MM.1S (cell line): ENCODE data around the gene GAS2L2.

Source experiments
- DNase-seq: peaks from one replicate; pipeline ENCODE4 v3.0.0-alpha.2; 2015
- H2AFZ ChIP-seq: fragments of 300-600 bp; sonication (generic); 2 replicates; pipeline ENCODE4 v1.6.0; 2016; ENCODE audit warnings: antibody characterized with exemption, low read length
- H3F3A ChIP-seq: fragments of 300-600 bp; sonication (generic); 2 replicates; pipeline ENCODE4 v1.6.1; 2016; ENCODE audit warnings: mild to moderate bottlenecking, antibody characterized with exemption, low read length, moderate library complexity, mixed read lengths; ENCODE audit not compliant: insufficient read depth
- H3K27ac ChIP-seq: fragments of 300-600 bp; sonication (generic); 2 replicates; pipeline ENCODE4 v1.5.1; 2016; ENCODE audit warnings: mild to moderate bottlenecking, low read length
- H3K27me3 ChIP-seq: fragments of 300-600 bp; sonication (generic); replicated peaks from 2 replicates; pipeline ENCODE4 v1.6.0; 2016; ENCODE audit warnings: low read length; ENCODE audit not compliant: insufficient read depth
- H3K36me3 ChIP-seq: fragments of 300-600 bp; sonication (generic); replicated peaks from 2 replicates; pipeline ENCODE4 v1.6.1; 2016; ENCODE audit warnings: mild to moderate bottlenecking, low read length, mixed read lengths; ENCODE audit not compliant: insufficient read depth
- H3K4me1 ChIP-seq: fragments of 300-600 bp; sonication (generic); 2 replicates; pipeline ENCODE4 v1.6.1; 2016; ENCODE audit warnings: low read length, mixed read lengths
- H3K4me2 ChIP-seq: fragments of 300-600 bp; sonication (generic); 2 replicates; pipeline ENCODE4 v1.6.0; 2016; ENCODE audit warnings: low read depth, low read length
- H3K4me3 ChIP-seq: fragments of 300-600 bp; sonication (generic); 2 replicates; pipeline ENCODE4 v1.5.1; 2016; ENCODE audit warnings: low read length, mixed read lengths
- H3K79me2 ChIP-seq: fragments of 300-600 bp; sonication (generic); 2 replicates; pipeline ENCODE4 v1.6.1; 2016; ENCODE audit warnings: mixed run types, low read length, mixed read lengths
- H3K9ac ChIP-seq: fragments of 300-600 bp; sonication (generic); 2 replicates; pipeline ENCODE4 v1.6.1; 2016; ENCODE audit warnings: low read length, mixed read lengths
- H3K9me2 ChIP-seq: fragments of 300-600 bp; sonication (generic); replicated peaks from 2 replicates; pipeline ENCODE4 v1.6.1; 2016; ENCODE audit warnings: mild to moderate bottlenecking, low read length, mixed read lengths; ENCODE audit not compliant: insufficient read depth
- H3K9me3 ChIP-seq: fragments of 300-600 bp; sonication (generic); replicated peaks from 2 replicates; pipeline ENCODE4 v1.6.1; 2016; ENCODE audit warnings: mild to moderate bottlenecking, low read length, mixed read lengths; ENCODE audit not compliant: insufficient read depth
- H4K20me1 ChIP-seq: fragments of 300-600 bp; sonication (generic); 2 replicates; pipeline ENCODE4 v1.6.1; 2016; ENCODE audit warnings: mild to moderate bottlenecking, low read length, moderate library complexity, mixed read lengths; ENCODE audit not compliant: insufficient read depth
- CTCF ChIP-seq: fragments of 300-600 bp; sonication (generic); IDR thresholded peaks from 2 replicates; pipeline ENCODE4 v1.5.1; 2016; ENCODE audit warnings: antibody characterized with exemption, low read length, mixed read lengths
- EZH2 ChIP-seq: fragments of 300-600 bp; sonication (generic); optimal IDR thresholded peaks from 2 replicates; pipeline ENCODE3; 2017; ENCODE audit warnings: low read depth, mild to moderate bottlenecking, antibody characterized with exemption, low read length, mixed read lengths
- EZH2phosphoT487 ChIP-seq: fragments of 300-600 bp; sonication (generic); IDR thresholded peaks from 2 replicates; pipeline ENCODE4 v1.6.1; 2018; ENCODE audit warnings: antibody characterized with exemption, low read length

GAS2L2 gene

GRCh38 chr17:35790841-35791240 is 37.8 kb upstream of the GAS2L2 start:
- no peaks in the 10 kb centered on the region for H3K4me1 ChIP-seq
- H3K4me2 ChIP-seq: no peak overlapping the region
- H3K79me2 ChIP-seq: no peaks in the 10 kb centered on the region
- H3K4me3 ChIP-seq: no peak overlapping the region
- H4K20me1 ChIP-seq: no peaks in the 10 kb centered on the region
- H3K9me2 ChIP-seq: no peaks in the 10 kb centered on the region
- H2AFZ ChIP-seq: no peak overlapping the region
- TF ChIP-seq CTCF (no peak), EZH2phosphoT487 (no peak), EZH2 (no peak)
- no peak overlapping the region for H3K9ac ChIP-seq
- H3K9me3 ChIP-seq: no peaks in the 10 kb centered on the region
- H3K27me3 ChIP-seq: peaks cover 14% of the 10 kb centered on the region
- DNase-seq: no peak
- no peaks in the 10 kb centered on the region for H3F3A ChIP-seq
- H3K27ac ChIP-seq: no peak overlapping the region
- H3K36me3 ChIP-seq: no peaks in the 10 kb centered on the region

GRCh38 chr17:35788477-35789368 is 35.7 kb upstream of the GAS2L2 start:
- Histone ChIP-seq H3K79me2 (no peaks in the 10 kb centered on the region), H2AFZ (no peak overlapping the region), H3K27me3 (no peaks in the 10 kb centered on the region; the same call in 1 of the 2 replicates), H3F3A (no peaks in the 10 kb centered on the region), H3K27ac (no peak overlapping the region), H3K9me2 (no peaks in the 10 kb centered on the region), H3K4me2 (no peak overlapping the region), H3K36me3 (no peaks in the 10 kb centered on the region), H3K9ac (no peak overlapping the region), H3K9me3 (no peaks in the 10 kb centered on the region), H3K4me3 (no peak overlapping the region), H3K4me1 (no peaks in the 10 kb centered on the region), H4K20me1 (no peaks in the 10 kb centered on the region)
- TF ChIP-seq EZH2 (no peak), CTCF (no peak), EZH2phosphoT487 (no peak)
- DNase-seq: no peak

- TF ChIP-seq EZH2 (no peak), CTCF (no peak), EZH2phosphoT487 (no peak)
- no peak for DNase-seq
- no peaks in the 10 kb centered on the region for H4K20me1 ChIP-seq
- 0 out of 2 replicates have a peak, but pooled peaks cover 6% of the 10 kb centered on the region for H3K27me3 ChIP-seq
- no peak overlapping the region for H2AFZ ChIP-seq
- H3K9me3 ChIP-seq: no peaks in the 10 kb centered on the region
- no peak overlapping the region for H3K4me3 ChIP-seq
- no peaks in the 10 kb centered on the region for H3K79me2 ChIP-seq
- no peaks in the 10 kb centered on the region for H3K4me1 ChIP-seq
- no peaks in the 10 kb centered on the region for H3K9me2 ChIP-seq
- H3F3A ChIP-seq: no peaks in the 10 kb centered on the region
- H3K4me2 ChIP-seq: no peak overlapping the region
- no peak overlapping the region for H3K27ac ChIP-seq
- no peaks in the 10 kb centered on the region for H3K36me3 ChIP-seq
- H3K9ac ChIP-seq: no peak overlapping the region
Observed at GRCh38 chr17:35786941-35787432, 33.9 kb upstream of the GAS2L2 start.
